Left ventricle myocardium inferior (tissue), 1 donor: ENCODE results near the gene GRB10. TPM values are rescaled to one million over a fixed set of nuclear protein-coding genes. Genes with fewer than 3 reads are reported as not detected.

Source experiments
- DNase-seq: peaks from one replicate; pipeline ENCODE4 v3.0.0-alpha.2; 2020
- H3K27ac ChIP-seq: fragments of 200-600 bp; replicated peaks from 2 replicates; pipeline ENCODE4 v1.8.0; 2021
- H3K27me3 ChIP-seq: fragments of 200-600 bp; 2 replicates; pipeline ENCODE4 v1.8.0; 2021; ENCODE audit warnings: low read depth
- H3K36me3 ChIP-seq: fragments of 200-600 bp; 2 replicates; pipeline ENCODE4 v1.8.0; 2021
- H3K4me1 ChIP-seq: fragments of 200-600 bp; 2 replicates; pipeline ENCODE4 v1.8.0; 2021
- H3K4me3 ChIP-seq: fragments of 200-600 bp; 2 replicates; pipeline ENCODE4 v1.8.0; 2021; ENCODE audit warnings: mild to moderate bottlenecking, moderate library complexity
- H3K9me3 ChIP-seq: fragments of 200-600 bp; replicated peaks from 2 replicates; pipeline ENCODE4 v1.8.0; 2021
- intact Hi-C: fragments of 100-400 bp; cut with micrococcal nuclease; formaldehyde crosslinking; loops from one replicate; pipeline ENCODE4 v1.11.0; 2022
- total RNA-seq: library from RNA; stranded (reverse); fragmentation: NEBNext Ultra II Directional; extraction: Animal tissue kit (Norgen Biotek cat#: 25700); gene quantifications from one replicate; pipeline ENCODE4 v1.2.1, GENCODE V29; 2021
- TF ChIP-seq, protein P1 (sequence below): fragments of 200-600 bp; IDR thresholded peaks from 2 replicates; pipeline ENCODE4 v1.8.0; 2021; ENCODE audit warnings: antibody characterized with exemption, mild to moderate bottlenecking, borderline replicate concordance
- donor health status: DM: no; HTN: yes; CAD: no; lungs with severe emphysema.

GRB10 gene
- total RNA-seq, 1 donor from 2014 or later = 40.6 TPM

DNA sequence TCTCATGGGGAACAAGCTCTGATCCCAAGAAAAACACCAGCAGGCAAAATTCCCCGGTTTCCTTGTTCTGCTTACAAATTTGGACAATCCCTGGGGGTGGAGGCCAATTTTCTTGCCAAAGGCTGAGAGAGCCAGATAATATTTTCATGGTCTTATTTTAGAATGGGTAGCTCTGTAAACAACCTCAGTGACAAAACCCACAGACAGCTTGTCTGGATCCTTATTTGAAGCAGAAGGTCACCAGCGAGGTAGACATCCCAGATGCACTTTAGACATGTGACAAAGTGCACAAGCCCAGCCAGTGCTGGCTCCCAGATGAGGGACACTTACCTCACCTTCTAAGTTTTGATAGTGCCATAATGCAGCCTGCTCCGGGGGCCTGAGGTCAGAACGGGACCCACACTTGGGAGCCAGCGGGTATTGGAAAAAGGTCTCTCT is 114.9 kb downstream of the GRB10 start:
- peak; percentile 50 for DNase-seq
- intact Hi-C loops = no loop called here
- H3K27me3 ChIP-seq = no peaks in the 10 kb centered on the region
- H3K36me3 ChIP-seq = peaks cover 6% of the 10 kb centered on the region
- H3K4me3 ChIP-seq = peak overlapping the region; percentile 4
- peaks cover 88% of the 10 kb centered on the region for H3K4me1 ChIP-seq
- TF ChIP-seq, protein P1, sequence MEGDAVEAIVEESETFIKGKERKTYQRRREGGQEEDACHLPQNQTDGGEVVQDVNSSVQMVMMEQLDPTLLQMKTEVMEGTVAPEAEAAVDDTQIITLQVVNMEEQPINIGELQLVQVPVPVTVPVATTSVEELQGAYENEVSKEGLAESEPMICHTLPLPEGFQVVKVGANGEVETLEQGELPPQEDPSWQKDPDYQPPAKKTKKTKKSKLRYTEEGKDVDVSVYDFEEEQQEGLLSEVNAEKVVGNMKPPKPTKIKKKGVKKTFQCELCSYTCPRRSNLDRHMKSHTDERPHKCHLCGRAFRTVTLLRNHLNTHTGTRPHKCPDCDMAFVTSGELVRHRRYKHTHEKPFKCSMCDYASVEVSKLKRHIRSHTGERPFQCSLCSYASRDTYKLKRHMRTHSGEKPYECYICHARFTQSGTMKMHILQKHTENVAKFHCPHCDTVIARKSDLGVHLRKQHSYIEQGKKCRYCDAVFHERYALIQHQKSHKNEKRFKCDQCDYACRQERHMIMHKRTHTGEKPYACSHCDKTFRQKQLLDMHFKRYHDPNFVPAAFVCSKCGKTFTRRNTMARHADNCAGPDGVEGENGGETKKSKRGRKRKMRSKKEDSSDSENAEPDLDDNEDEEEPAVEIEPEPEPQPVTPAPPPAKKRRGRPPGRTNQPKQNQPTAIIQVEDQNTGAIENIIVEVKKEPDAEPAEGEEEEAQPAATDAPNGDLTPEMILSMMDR = no peak
- no peaks in the 10 kb centered on the region for H3K9me3 ChIP-seq
- peak overlapping the region; percentile 86 for H3K27ac ChIP-seq

DNA sequence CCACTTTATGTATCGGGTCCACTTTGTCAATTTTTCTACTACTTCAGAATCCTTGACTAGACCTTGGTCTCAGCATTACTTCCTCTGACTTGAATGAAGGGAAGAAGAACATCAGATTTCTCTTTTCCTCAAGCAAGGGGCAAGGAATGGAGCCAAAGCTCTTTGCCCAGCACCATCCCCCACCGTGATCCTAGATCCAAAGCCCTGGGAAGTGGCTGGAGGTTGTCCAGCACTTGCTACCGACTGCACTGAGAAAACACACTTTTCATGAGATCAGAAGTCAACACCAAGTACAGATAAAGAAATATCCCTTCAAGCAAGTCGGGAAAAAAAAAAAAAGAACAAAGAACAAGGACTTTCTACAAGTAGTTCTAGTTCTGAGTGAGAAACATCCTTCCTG is 115.4 kb downstream of the GRB10 start:
- Histone ChIP-seq H3K4me3 (no peak overlapping the region), H3K27me3 (no peaks in the 10 kb centered on the region), H3K36me3 (peaks cover 6% of the 10 kb centered on the region), H3K9me3 (no peaks in the 10 kb centered on the region), H3K4me1 (peaks cover 93% of the 10 kb centered on the region), H3K27ac (peak overlapping the region; percentile 86)
- intact Hi-C loops = no loop called here
- peak; percentile 49 for DNase-seq
- TF ChIP-seq, protein P1 = no peak

DNA sequence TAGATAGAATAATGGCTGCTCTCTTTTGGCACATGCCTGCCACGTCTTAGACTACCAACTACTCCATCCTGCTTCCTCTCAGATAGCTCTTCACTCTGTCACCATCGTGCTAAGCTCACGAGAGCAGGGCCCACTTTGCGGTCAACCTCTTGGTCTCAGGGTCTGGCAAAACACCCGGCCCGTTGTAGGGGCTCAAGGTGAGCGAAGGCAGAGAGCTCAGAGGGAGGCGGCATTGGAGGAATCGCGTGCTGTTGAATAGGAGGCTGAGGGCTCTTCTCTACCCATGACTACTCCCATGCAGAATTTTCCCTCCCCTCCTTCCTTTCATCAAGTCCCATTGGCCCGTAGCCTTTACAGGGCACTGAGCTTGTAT is 116.6 kb downstream of the GRB10 start:
- no peaks in the 10 kb centered on the region for H3K27me3 ChIP-seq
- no peak overlapping the region for H3K4me3 ChIP-seq
- peaks cover 6% of the 10 kb centered on the region for H3K36me3 ChIP-seq
- intact Hi-C loops = no loop called here
- H3K9me3 ChIP-seq = no peaks in the 10 kb centered on the region
- TF ChIP-seq, protein P1 = no peak
- H3K27ac ChIP-seq = peak overlapping the region; percentile 86
- DNase-seq = no peak
- peaks cover 95% of the 10 kb centered on the region for H3K4me1 ChIP-seq

DNA sequence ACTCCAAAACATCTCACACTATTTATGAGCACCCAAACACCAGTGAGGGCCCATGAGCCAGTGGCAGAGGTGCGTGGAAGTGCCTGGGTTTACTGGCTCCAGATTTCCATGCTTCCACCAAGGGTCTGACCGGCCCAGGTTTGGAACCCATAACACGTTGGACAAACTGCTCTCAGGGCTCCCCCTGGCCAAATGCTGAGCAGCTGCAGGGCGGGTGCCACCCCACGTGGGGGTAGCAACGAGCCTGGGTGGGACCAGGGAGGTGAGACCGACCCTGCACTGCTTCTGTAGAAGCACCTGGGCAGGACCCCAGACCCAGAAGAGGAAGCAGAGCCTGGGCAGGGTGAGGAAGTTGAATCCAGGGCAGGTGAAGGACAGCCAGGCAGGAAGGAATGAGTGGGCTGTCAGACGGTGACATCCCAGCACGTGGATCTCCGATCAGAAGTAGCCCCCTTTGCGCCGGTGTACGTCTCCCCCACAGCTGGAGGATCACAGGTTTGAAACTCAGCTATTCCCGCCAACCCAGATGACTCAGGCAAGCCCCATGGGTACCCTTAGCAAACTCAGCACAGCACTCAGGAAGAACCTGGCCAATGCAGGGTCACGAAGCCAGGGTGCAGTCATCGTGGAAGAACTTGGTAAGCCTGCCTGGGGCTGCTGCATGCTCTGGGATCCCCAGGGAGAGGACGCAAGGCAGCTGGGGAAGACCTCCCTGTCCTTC is 117.1 kb downstream of the GRB10 start:
- TF ChIP-seq, protein P1 = no peak
- Histone ChIP-seq H3K36me3 (peaks cover 6% of the 10 kb centered on the region), H3K9me3 (no peaks in the 10 kb centered on the region), H3K27me3 (no peaks in the 10 kb centered on the region), H3K27ac (peak overlapping the region; percentile 86), H3K4me1 (peaks cover 95% of the 10 kb centered on the region), H3K4me3 (no peak overlapping the region)
- DNase-seq = no peak
- intact Hi-C loops = no loop called here

DNA sequence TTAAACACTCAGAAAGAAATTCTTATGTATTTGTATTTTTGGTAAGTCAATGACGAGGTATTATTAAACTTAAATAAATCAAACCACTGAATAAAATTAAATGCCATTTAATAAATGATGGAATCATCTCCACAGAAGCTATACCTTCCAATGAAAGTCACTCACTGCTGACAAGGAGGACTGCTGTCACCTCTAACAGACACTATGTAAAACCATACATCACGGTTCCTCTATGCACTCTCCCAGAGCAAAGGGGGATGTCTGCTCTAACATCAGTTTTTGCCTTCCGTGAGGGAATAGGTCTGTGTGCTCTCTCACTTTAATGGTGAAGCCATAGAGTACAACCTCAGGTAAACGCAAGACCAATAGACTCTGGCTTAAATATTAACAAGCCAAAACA is 117.8 kb downstream of the GRB10 start:
- Histone ChIP-seq H3K27me3 (no peaks in the 10 kb centered on the region), H3K36me3 (peaks cover 2% of the 10 kb centered on the region), H3K4me1 (peaks cover 99% of the 10 kb centered on the region), H3K27ac (peak overlapping the region; percentile 26), H3K4me3 (no peak overlapping the region), H3K9me3 (no peaks in the 10 kb centered on the region)
- TF ChIP-seq, protein P1 = no peak
- intact Hi-C loops = no loop called here
- DNase-seq = no peak
